CD4-positive, alpha-beta T cell treated with Interleukin-2 at 100 ng/mL for 4 hours (primary cell): ENCODE results near the gene ZNF132.
"Not testable (repeated sequence)": the region's sequence is repeated elsewhere in the genome, so short reads cannot be mapped to it uniquely, and the experiment has no call there.

ENCODE experiments used
- DNase-seq: peaks from one replicate; pipeline ENCODE4 v3.0.0-alpha.2; 2020; ENCODE audit warnings: low spot score

Gene ZNF132

GRCh38 chr19:58439576-58440554, at the start of gene ZNF132:
ZNF132 (minus strand) TSS chr19:58440153; CDS start chr19:58439821, 332 bp downstream.
- DNase-seq = peak; percentile 98

DNA sequence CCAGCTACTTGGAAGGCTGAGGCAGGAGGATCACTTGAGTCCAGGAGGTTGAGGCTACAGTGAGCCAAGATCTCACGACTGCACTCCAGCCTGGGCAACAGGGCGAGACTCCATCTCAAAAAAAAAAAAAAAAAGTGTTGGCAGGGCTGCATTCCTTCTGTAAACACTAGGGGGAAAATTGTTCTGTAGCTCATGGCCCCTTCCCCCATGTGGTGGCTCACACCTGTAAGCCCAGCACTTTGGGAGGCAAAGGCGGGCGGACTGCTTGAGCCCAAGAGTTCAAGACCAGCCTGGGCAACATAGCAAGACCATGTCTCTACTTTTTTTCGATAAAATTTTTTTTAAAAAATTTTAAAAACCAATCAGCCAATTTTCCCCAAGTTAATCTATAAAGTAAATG, 44.4 kb upstream of the ZNF132 start:
- not testable (repeated sequence) for DNase-seq

GRCh38 chr19:58483776-58484175, 43.8 kb upstream of the ZNF132 start:
- DNase-seq = no peak

- no peak for DNase-seq
Measured at GRCh38 chr19:58482372-58482771, 42.4 kb upstream of the ZNF132 start.

DNA sequence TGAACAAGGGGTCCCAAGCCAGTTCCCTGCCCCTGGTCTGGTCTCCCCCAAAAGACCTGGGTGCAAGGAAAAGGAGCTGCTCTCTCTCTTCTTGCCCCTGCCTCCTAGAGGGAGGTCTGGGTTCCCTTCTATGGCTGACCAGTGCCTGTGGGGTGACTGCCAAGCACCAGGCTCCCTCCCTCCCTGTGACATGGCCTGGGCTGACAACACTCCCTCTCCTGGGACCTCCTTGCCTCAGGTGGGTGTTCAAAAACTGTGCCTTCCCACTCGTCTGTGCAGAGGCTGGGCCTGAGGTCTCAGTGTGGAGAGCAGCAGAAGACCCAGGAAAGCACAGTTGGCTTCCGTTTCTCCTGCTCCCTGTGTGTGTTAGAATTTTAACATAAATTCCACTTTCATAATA, 40.9 kb upstream of the ZNF132 start:
- no peak for DNase-seq

- no peak for DNase-seq
Measured at GRCh38 chr19:58480481-58480830, 40.5 kb upstream of the ZNF132 start.

DNA sequence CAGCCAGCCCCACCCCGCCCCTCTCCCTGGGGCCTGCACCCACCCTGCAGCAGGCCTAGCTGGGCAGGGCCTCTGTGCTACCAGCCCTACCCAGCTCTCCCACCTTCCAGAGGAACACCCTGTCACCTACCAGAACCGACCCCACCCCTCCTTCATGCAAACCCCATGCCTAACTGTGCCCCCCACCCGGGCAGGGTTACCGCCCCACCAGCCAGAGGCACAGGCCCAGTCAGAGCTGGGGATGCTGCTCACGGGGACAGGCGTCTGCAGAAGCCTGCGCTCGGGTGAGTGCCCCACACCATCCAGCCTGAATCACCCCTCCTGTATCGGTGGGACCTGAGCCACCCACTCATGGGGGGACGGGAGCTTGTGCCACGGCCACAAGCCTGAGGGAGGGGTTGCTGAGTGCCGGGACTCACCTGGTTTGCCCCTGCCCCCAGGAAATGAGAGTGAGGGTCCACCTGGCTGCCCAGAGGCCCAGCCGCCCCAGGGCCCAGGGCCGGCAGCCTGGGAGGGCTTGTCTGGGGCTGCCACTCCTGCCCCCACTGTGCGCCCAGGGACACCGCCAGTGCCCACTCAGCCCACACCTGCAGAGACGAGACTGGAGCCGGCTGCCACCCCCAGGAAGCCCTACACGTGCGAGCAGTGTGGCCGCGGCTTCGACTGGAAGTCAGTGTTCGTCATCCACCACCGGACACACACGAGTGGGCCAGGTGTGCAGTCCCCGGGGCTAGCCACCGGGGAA, 40.0 kb upstream of the ZNF132 start:
- no peak for DNase-seq

DNA sequence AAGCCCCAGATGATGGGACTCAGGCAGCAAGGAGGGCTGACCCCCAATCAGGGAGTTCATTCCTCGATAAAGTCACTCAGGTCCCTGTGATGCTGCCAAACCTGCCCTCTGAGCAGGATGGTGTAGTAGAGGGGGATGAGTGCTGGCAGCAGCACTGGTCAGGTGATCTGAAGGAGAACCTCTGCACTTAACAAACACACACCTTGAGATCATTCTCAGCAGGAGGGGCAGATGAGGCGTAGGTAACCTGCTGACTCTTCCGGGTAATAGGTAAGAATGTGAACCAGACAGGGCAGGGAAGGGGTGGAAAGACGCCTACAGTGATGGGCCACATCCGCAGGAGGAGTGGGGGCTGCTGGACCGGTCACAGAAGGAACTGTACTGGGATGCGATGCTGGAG, 39.4 kb upstream of the ZNF132 start:
- no peak for DNase-seq

DNA sequence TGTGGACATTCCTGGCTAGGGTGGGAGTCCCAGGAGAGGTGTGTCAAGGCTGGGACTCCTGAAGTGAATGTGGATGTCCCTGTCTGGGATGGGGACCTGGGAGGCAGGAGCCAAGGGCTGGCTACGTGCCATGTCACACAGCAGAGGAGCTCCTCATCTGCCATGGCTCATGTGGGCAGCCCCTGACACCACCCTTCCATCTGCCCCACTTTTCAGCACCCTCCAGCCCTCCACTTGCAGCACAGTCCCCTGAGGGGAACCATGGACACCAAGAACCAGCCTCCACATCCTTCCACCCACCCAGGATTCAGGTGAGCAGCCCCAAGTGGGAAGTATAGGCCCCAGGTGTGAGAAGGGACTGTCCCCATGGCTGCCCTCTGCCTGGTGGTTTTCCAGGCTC, 37.9 kb upstream of the ZNF132 start:
- DNase-seq = no peak

- DNase-seq = no peak
Measured at GRCh38 chr19:58477130-58477529, 37.2 kb upstream of the ZNF132 start.

GRCh38 chr19:58476498-58477015, 36.6 kb upstream of the ZNF132 start:
- DNase-seq = no peak

DNA sequence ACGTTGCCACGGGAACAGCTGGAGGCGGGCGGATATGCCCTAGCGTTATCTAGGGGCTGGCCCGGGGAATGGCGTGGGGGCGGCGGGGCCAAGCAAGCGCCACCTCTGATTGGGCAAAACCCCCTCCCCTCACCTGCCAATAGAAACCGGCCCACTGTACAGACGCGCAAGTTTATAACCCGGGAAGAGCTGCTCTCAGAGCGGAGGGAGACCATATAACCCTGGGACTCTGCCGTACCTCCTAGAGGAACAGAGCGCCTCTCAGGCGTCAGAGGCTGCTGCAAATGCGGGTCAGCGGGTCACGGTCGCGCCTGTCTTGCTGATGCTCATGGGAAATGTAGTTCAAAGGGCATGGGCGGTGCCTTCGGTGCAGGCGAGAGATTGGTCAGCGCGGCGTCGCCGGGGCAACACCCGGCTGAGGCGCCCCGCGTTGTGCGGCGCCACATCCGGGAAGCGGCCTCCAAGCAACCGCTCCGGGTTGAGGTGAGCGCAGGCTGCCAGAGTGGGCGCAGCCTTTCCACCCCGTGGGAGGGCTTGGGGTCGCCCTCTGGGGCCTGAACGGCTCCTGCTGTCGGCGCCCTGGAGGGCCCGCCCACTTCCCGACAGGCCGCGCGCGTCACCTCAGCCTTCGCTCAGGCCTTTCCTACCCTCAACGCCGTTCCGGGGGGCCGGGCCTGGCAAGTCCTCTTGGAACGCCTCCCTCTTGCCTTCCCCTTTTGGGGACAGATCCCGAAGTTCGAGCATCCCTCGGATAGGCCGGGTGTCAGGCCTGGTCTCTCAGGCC, 36.0 kb upstream of the ZNF132 start, which contains the start of gene ZNF446:
TSS of gene ZNF446 (plus strand) at position 639 of the 784 bp plus-strand sequence. CDS start 867 bp downstream, outside the sequence.
- peak; percentile 96 for DNase-seq

DNA sequence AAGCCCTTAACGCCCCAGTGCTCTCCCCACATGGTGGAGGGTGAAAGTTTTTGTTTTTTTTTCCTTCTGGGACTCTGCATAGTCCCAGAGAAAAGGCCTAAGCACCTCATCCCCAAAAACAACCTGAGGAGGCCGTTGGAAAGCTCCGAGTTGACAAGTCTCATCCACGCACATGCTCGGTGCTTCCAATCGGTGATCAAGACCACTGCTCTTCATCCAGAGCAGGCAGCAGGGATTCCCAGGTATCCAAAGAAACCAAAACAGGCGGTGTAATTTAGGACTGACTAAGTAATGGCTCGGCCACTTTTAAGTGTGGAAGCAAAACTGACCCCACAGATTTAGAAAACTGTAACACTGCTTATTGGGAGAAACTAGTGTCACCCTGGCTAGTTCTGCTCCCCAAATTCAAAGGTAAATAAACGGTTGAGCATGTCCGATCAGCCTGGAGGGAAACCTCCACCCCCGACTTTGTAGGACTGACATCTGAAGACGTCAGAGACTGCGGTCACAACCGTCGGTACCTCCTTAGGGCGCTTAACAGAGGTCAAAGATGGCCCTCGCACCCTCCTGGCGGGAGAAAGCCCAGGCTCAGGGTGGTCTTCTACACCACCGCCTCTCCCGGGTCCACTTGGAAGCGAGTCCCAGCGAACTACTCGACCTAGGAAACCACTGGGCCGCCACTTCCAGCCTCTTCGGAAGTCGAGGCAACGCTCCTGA, 35.2 kb upstream of the ZNF132 start:
- no peak for DNase-seq

DNA sequence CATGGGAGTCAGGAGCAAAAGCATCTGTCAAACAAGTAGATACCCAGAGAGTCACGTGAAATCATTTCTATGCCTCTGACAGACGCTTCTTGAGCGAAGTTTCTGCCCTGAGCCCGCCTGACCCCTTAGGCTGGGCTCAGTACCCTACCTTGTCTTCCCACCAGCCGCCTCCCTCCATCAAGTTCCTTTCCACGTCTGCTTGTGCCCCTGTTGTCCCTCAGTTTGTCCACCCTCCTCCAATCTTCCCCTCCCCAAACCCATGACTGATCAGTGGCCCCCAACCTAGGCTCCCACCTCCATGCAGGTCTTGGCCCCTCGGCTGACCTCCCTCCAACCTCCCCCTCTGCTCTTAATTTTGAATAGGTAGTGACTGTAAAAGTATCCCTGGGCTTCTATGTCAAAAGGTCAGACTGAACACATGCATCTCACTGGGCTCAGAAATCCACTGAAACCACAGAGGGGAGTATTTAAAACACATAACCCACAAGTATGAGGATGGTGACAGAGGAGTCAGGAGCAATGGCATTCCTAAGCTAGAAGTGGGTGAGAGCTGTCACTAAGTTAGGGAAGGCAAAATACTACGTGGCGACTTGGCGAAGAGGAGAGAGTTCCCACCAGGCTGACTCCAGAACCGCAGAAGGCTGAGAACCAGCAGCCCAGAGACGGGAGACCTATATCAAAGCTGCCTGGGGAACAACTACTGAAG, 34.5 kb upstream of the ZNF132 start:
- no peak for DNase-seq

DNA sequence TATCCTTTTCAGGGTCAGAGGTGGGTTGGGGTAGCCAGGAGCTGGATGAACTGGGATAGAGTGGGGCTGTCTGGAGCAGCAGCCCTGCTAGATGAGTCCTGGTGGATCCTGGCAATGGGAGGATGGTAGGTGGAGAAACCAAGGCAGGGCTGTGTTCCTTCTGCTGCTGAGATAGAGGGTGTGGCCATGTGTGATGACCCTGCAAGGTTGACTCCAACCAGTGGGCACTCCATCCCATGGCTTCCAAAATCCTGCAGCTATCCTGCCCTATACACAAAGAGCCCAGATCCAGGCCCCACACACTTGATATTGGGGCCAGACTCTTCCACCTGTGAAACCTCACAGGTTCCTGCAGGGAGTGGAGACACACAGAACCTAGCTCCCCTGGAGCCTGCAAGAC, 33.8 kb upstream of the ZNF132 start:
- DNase-seq = no peak

DNA sequence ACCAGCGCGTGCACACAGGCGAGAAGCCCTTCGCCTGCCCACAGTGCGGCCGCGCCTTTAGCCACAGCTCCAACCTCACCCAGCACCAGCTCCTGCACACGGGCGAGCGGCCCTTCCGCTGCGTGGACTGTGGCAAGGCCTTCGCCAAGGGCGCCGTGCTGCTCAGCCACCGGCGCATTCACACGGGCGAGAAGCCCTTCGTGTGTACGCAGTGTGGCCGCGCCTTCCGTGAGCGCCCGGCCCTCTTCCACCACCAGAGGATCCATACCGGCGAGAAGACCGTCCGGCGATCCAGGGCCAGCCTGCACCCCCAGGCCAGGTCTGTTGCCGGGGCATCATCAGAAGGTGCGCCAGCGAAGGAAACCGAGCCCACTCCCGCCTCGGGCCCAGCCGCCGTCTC, 31.8 kb upstream of the ZNF132 start:
- DNase-seq = no peak

- DNase-seq = not testable (repeated sequence)
Measured at GRCh38 chr19:58470837-58471543, 31.0 kb upstream of the ZNF132 start.

- DNase-seq = no peak
Measured at GRCh38 chr19:58469241-58470013, 29.5 kb upstream of the ZNF132 start.

DNA sequence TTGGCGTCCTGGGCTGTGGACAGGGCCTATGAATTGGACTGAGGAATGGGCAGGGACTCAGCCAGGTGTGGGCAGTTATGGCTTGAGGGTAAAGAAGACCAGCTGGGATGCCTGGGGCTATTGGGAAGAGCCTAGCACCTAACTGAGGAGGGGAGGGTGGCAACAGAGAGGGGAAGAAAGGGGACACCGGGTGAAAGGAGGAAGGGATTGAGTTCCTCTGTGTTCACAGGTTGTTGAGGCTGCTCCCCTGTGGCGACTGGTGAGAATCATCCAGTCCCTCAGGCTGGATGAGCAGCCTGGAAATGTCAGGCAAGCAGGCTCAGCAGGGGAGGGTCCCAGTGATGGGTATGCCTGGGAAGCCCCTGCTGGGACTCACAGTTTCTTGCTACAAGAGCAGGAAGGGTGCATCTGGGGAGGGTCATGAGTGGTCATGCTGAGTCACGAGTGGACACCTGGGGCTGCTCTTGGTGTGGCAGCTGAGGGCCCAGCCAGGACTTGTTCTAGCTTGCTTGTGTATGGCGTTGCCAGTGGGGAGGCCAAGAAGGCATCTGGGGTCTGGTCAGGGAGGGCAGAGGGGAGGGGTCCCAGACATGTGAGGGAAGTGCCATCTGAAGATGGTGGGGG, 28.4 kb upstream of the ZNF132 start:
- no peak for DNase-seq
